Measurements from ENCODE around the gene PTPN5. TPM values are rescaled to one million over a fixed set of nuclear protein-coding genes. Genes with fewer than 3 reads are reported as not detected.

Gene PTPN5
- total RNA-seq, 2 donors from 2014 or later, result 0.77 to 4.8 TPM

GRCh38 chr11:18754308-18754707, 37.3 kb downstream of the PTPN5 start:
- TF ChIP-seq, protein P1, sequence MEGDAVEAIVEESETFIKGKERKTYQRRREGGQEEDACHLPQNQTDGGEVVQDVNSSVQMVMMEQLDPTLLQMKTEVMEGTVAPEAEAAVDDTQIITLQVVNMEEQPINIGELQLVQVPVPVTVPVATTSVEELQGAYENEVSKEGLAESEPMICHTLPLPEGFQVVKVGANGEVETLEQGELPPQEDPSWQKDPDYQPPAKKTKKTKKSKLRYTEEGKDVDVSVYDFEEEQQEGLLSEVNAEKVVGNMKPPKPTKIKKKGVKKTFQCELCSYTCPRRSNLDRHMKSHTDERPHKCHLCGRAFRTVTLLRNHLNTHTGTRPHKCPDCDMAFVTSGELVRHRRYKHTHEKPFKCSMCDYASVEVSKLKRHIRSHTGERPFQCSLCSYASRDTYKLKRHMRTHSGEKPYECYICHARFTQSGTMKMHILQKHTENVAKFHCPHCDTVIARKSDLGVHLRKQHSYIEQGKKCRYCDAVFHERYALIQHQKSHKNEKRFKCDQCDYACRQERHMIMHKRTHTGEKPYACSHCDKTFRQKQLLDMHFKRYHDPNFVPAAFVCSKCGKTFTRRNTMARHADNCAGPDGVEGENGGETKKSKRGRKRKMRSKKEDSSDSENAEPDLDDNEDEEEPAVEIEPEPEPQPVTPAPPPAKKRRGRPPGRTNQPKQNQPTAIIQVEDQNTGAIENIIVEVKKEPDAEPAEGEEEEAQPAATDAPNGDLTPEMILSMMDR (IDR thresholded peaks at IDR 0.05), result no peak
- no peak for TF ChIP-seq POLR2A (IDR thresholded peaks at IDR 0.05)
- no peak for TF ChIP-seq POLR2AphosphoS5 (IDR thresholded peaks at IDR 0.05)
- 64% methylated on average over 5 of the region's 5 CpGs for WGBS
- Histone ChIP-seq H3K4me1 (replicated peaks) (no peaks in the 10 kb centered on the region), H3K9me3 (no peaks in the 10 kb centered on the region), H3K4me3 (no peak overlapping the region), H3K27ac (no peak overlapping the region), H3K27me3 (replicated peaks; ENCODE audit: insufficient read depth) (no peaks in the 10 kb centered on the region), H3K36me3 (no peaks in the 10 kb centered on the region)
- DNase-seq (ENCODE audit: low spot score), result no peak
- intact Hi-C loops (cut with DNase I), result no loop called here

GRCh38 chr11:18752502-18752901, 39.1 kb downstream of the PTPN5 start:
- WGBS, result 25% methylated on average over 3 of the region's 3 CpGs
- Histone ChIP-seq H3K27ac (no peak overlapping the region), H3K9me3 (no peaks in the 10 kb centered on the region), H3K4me1 (replicated peaks) (no peaks in the 10 kb centered on the region), H3K36me3 (no peaks in the 10 kb centered on the region), H3K4me3 (no peak overlapping the region), H3K27me3 (replicated peaks; ENCODE audit: insufficient read depth) (no peaks in the 10 kb centered on the region)
- DNase-seq (ENCODE audit: low spot score), result no peak
- intact Hi-C loops (cut with DNase I), result no loop called here
- TF ChIP-seq, protein P1 (IDR thresholded peaks at IDR 0.05), result no peak
- TF ChIP-seq POLR2AphosphoS5 (IDR thresholded peaks at IDR 0.05), result no peak
- no peak for TF ChIP-seq POLR2A (IDR thresholded peaks at IDR 0.05)

DNA sequence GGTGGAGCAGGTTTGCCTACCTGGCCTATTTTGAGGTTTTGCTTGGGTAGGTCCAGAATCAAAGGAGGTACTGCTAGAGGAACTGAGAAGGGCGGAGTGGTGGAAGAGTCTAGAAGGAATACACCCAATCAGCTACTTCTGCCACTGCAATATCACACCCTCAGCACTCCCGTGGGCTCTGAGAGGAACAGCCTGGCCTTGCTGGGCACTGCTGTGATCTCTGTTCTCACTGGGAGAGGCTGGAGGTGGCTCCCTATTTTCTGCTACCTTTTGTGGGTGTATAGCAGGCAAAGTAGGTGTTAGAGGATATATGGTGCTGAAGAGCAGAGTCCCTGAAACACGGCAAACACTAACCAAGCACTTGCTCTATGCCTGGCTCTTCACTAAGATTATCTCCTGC, 40.7 kb downstream of the PTPN5 start:
- intact Hi-C loops (cut with DNase I), result no loop called here
- H3K4me3 ChIP-seq, result no peak overlapping the region
- no peaks in the 10 kb centered on the region for H3K9me3 ChIP-seq
- TF ChIP-seq, protein P1 (IDR thresholded peaks at IDR 0.05), result no peak
- no peak for TF ChIP-seq POLR2AphosphoS5 (IDR thresholded peaks at IDR 0.05)
- no peak for TF ChIP-seq POLR2A (IDR thresholded peaks at IDR 0.05)
- no peak for DNase-seq (ENCODE audit: low spot score)
- WGBS, result 81% methylated on average over 3 of the region's 3 CpGs
- H3K36me3 ChIP-seq, result no peaks in the 10 kb centered on the region
- H3K4me1 ChIP-seq (replicated peaks), result no peaks in the 10 kb centered on the region
- no peaks in the 10 kb centered on the region for H3K27me3 ChIP-seq (replicated peaks; ENCODE audit: insufficient read depth)
- H3K27ac ChIP-seq, result no peak overlapping the region

DNA sequence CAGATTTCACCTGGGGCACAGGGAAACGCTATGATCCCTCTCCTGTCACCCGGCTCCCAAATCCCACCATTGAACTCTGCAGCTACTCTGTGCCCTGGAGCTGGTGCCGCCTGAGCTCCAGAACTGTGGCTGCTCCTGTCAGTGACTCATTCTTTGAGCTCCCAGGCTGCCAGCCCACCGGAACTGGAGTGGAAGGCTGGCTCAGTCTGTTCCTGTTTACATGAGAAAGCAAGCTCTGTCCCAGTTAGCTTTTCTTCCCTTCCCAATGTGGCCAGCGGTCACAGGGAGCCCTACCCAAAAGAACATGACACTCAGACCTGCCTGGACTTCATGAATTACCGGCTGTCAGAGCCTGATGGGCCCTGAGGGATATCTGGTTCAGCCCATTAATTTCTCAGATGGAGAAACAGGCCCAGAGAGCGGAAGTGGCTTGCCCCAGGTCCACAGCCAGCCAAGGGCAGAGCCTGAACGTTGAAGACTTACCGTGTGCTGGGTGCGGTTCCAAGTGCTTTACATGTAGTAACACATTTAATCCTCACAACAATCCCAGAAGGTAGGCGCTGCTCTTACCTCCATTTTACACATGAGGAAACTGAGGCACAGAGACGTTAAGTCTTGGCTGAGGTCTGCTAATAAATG, 41.8 kb downstream of the PTPN5 start:
- TF ChIP-seq POLR2A (IDR thresholded peaks at IDR 0.05) (no peak), POLR2AphosphoS5 (IDR thresholded peaks at IDR 0.05) (no peak)
- TF ChIP-seq, protein P1 (IDR thresholded peaks at IDR 0.05), result no peak
- no peaks in the 10 kb centered on the region for H3K36me3 ChIP-seq
- H3K4me1 ChIP-seq (replicated peaks), result no peaks in the 10 kb centered on the region
- intact Hi-C loops (cut with DNase I), result no loop called here
- WGBS, result 51% methylated on average over 12 of the region's 12 CpGs
- no peak overlapping the region for H3K27ac ChIP-seq
- DNase-seq (ENCODE audit: low spot score), result peak; percentile 16
- H3K4me3 ChIP-seq, result no peak overlapping the region
- no peaks in the 10 kb centered on the region for H3K27me3 ChIP-seq (replicated peaks; ENCODE audit: insufficient read depth)
- no peaks in the 10 kb centered on the region for H3K9me3 ChIP-seq

- no peak overlapping the region for H3K27ac ChIP-seq
- DNase-seq (ENCODE audit: low spot score), result no peak
Observed at GRCh38 chr11:18748766-18749365, 42.7 kb downstream of the PTPN5 start.

More at GRCh38 chr11:18748766-18749365, 42.7 kb downstream of the PTPN5 start:
- intact Hi-C loops (cut with DNase I), result no loop called here
- 77% methylated on average over 13 of the region's 13 CpGs for WGBS
- Histone ChIP-seq H3K9me3 (no peaks in the 10 kb centered on the region), H3K36me3 (no peaks in the 10 kb centered on the region), H3K27me3 (replicated peaks; ENCODE audit: insufficient read depth) (no peaks in the 10 kb centered on the region), H3K4me1 (replicated peaks) (no peaks in the 10 kb centered on the region), H3K4me3 (no peak overlapping the region)
- TF ChIP-seq, protein P1 (IDR thresholded peaks at IDR 0.05), result no peak
- TF ChIP-seq POLR2A (IDR thresholded peaks at IDR 0.05) (no peak), POLR2AphosphoS5 (IDR thresholded peaks at IDR 0.05) (no peak)

Measured in prostate gland (tissue), 2 donors.